ENCODE data around the gene SKI.
"Not testable (repeated sequence)": the region's sequence is repeated elsewhere in the genome, so short reads cannot be mapped to it uniquely, and the experiment has no call there.

Gene SKI

DNA sequence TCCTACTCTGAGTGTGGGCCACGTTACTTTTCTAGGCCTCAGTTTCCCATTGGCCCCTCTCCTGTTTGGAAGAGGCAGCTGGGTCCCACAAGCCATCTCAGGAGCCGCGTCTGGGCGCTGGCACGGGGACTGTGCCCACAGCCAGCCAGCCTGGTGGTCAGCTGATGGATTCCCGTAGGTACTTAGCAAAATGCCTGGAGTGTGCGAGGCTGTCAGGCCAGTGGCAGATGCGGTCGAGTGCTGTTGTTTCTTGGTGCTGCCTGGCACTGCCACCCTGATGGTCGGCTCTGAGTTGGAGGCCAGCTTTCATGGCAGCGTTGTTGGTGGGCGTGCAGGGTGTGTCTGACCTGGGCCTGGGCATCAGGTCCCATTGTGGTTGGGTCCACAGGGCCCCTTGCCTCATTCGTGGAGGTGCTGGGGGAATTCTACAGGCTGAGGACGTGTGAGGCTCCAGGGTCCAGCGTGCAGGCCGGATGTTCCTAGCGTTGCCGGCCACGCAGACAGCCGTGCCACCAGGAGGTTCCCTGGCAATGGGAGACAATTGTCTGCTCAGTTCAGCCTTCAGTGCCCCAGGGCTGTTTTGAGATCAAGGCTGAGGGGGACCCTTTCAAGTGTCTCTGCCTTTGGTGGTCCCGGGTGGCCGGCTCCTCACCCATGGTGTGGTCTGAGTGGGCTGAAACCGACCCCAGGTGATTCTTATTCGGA is 20.9 kb downstream of the SKI start:
- DNase-seq, result no peak

DNA sequence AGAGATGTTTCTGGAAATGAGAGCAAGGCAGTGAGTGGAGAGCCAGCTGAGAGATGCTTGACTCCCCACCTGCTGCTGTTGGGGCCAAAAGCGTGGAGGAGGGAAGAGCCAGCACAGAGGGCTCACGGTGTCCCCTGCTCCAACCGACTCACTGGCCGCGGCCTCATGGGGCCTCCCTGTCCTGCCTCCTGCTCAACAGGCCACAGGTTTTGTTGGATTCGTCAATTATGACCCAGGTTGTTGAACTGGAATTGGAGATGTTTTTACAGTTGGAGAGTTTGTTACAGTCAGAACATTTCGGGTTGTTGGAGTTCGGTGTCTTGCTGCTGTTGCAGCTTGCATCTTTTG is 21.4 kb downstream of the SKI start:
- no peak for DNase-seq

DNA sequence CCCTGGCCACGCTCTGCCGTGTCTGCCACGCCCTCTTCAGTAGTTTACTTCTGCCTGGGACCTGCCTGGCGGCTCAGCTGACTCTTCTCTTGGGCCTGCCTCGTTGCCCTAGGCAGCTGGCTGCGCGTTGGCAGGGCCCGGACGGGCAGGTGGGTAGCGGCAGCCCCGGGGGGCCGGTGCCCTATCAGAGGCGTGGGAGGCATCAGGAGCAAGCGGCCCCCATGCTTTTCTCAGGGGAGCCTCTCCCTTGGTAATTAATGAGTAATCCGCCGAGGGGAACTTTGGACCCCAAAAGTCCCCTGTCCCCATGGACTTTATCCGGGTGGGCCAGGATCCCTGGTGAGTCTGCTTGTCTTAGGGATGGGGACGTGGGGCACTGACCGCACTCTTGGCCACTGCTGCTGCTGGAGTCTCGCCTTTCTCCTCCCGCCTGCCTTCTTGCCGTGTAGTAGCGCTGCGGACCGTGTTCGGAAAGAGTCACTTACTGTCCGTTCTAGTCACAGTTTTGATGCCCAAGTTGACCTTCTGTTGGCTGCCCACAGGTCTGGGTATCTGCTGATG is 22.7 kb downstream of the SKI start:
- no peak for DNase-seq

DNA sequence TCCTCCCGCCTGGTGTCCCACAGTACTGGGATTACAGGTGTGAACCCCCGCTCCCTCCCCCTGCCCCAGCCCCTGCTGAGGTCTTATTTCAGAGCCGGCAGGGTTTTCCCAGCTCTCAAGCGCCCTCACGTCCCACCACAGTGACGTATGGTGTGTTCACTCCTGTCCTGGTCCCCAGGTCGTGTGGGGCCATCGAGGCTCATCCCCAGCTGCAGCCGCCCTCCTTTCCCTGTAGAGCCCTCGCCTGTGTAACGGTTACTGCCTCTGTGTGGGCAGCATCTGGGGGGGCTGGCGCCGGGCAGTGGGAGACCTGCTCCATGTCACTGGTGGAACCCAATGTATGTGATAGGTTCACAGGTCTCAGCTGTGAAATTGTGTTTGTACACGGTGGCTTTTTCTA is 23.2 kb downstream of the SKI start:
- no peak for DNase-seq

DNA sequence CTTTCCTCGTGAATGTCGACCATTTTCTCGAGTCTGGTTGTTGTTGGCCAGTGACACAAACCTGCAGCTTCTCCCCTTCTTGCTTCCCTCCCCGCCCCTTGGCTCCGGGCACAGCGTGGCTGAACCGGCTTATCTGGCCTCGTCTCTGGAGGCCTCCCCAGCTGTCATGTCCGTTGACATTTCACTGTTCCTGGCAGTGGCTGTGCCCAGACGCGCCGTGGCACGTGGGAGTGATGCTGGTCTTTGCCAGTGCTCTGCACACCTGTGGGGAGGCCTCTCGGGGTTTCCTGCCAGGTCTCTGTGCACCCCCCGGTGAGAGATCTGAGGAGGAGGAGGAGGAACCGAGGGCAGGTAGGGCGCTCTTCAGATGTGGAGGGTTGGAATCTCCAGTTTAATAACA is 23.7 kb downstream of the SKI start:
- DNase-seq, result no peak

DNA sequence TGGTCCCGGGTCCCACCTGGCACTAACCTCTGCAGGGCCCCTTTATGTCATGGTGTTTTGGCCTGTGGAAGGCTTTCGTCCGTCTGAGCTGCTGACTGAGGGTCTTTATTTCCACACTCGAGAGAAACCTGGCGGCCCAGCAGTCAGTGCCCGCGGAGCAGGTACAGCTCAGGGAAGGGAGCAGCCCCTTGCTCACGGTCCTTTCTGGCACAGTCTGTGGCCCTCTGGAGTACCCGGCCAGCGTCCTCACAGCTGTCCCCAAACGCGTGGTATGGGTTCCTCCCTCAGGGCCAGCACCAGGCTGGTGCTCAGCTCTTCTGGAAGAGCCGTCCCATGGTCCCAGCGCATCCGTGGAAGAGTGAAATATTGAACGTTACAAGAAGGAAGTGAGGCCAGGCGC is 24.3 kb downstream of the SKI start:
- no peak for DNase-seq

DNA sequence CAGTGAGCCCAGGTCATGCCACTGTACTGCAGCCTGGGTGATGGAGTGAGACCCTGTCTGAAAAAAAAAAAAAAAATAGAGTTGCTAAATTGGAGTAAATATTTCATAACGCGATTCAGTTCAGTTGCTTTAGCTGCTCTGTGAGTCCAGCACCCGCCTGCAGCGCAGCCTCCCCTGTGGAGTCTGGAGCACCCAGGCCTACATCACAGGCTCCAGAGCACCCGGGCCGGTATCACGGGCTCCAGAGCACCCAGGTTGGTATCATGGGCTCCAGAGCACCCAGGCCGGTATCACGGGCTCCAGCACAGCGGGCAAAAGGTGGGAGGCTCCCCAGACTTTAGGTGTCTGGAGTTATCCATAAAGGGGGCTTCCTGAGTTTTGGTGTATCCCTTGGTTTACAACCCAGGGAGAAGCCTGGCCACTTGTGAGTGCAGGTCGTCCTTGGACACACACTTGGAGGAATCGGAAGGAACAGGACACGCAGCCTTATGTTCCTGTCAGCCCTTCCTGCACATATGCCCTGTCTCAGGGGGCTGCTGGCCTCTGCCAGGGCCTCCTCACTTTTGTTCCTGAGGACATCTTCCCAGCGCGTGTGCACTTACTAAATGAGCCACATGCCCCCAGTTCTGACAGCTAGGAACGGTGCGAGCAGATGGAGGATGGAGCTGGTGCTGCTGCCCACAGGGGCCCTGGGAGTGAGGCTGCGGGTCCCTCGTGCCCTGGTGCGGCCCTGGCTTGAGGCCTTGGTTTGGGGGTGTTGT is 25.1 kb downstream of the SKI start:
- no peak for DNase-seq

DNA sequence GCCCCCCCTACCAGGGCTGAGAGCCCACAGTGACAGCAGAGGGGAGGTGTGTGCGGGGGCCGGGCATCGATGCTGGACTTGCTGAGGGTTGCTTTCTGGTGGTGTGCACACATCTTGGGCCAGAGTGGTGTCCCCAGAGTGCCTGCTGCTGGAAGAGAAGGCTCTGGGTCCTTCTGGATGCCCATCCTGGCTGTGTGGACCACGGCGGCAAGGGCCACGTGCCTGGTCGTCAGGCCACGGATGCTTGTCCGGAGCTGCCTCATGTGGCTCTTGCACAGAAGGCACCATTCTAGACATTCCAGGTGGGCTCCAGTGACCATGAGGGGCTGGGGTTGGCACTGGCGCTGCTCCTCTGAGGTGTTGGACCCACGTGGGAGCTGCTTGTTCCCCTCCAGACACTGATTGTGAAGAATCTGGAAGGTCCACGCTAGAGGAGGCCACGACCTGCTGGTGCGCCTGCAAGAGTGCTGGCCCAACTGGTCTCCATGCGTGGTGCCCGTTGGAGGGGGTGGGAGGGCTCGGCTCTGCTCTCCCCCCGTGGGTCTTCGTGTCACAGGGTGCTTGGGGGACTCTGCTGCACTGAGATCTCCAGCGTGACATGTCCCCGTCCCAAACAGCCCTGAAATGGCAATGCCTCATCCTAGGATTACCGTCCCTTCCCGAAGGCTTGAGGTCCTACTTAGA is 25.8 kb downstream of the SKI start:
- no peak for DNase-seq

DNA sequence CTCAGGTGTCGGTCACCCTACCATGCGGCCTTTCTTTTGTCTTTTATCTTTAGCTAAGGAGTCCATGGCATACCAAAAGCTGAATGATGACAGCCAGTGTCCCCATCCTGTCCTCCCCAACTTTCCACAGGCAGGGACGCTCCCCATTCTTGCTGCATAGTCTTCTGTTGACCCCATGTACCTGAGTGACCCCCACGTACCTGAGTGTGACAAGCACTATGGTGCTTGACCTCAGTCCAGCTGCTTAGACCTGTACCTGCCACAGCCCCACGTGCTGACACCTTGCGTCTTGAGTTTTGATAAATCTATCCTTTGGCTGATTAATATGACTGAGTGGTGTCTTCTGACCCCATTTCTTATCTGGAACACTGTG is 26.9 kb downstream of the SKI start:
- no peak for DNase-seq

DNA sequence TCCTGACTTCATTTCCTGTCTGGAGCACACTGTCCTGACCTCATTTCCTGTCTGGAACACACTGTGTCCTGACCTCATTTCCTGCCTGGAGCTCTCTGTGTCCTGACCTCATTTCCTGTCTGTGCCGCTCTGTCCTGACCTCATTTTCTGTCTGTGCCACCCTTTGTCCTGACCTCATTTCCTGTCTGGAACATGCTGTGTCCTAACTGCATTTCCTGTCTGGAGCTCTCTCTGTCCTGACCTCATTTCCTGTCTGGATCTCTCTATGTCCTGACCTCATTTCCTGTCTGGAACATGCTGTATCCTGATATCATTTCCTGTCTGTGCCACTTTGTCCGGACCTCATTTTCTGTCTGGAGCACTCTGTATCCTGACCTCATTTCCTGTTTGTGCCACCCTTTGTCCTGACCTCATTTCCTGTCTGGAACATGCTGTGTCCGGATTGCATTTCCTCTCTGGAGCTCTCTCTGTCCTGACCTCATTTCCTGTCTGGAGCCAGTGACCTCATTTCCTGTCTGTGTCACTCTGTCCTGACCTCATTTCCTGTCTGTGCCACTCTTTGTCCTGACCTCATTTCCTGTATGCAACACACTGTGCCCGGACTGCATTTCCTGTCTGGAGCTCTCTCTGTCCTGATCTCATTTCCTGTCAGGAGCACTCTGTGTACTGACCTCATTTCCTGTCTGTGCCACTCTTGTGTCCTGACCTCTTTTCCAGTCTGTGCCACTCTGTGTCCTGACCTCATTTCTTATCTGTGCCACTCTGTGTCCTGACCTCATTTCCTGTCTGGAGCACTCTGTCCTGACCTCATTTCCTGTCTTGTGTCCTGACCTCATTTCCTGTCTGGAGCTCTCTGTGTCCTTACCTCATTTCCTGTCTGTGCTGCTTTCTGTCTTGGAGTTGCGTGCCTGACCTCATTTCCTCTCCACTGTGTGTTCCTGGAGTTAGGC is 27.6 kb downstream of the SKI start:
- no peak for DNase-seq

DNA sequence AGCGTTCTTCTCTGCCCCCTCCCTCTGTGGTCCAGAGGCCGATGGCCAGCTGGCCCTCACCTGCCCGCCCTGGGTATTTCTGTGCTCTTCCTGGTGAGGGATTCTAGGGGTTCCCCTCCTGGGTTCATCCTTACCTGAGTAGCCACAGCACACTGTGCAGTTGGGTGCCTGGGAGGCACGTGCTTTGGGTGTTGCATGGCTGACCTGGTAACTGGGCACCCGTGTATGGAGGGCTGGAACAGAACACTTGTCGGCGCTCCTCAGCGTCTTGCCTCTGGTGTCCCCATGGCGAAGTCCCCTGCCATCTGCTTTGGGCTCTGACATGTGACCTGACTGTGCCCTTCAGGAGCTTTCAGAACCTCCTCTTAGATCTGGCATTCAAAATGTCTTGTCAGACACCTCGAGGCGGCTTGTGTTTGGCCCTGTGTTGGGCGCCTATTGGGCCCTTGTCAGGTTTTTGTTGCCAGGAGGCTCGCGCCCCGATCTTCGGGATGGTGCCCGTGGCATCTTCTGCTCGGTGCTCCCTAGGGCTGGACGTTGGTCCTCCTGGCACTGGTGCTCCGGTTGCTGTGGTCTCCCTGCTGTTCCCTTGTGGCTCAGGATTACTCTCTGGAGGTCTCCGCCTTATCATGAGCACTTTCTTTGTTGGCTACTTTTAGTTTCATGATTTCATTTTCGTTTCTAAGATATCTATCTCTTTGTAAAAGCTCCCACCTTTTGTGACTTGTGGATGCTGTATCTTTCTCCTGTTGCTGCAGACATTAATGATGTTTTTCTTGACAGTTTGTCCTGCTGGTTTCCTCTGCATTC is 28.5 kb downstream of the SKI start:
- no peak for DNase-seq

DNA sequence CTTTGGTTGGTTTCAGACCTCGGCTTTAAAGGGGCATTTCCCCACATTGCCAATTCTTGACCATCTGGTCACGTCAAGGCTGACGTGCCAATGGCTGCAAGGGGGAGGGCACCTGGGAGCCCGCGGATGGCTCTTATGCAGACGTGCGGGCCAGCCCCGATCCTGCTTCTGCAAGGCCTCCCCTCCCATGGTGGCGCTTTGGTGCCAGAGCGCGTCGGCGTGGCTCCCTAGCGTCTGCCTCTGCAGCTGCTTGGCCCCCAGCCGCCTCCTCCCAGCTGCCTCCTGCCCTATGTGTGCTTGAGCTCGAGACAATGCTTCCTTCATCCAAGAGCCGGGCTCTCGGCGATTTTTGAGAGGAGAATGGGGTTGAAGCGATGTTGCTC is 29.1 kb downstream of the SKI start:
- no peak for DNase-seq

DNA sequence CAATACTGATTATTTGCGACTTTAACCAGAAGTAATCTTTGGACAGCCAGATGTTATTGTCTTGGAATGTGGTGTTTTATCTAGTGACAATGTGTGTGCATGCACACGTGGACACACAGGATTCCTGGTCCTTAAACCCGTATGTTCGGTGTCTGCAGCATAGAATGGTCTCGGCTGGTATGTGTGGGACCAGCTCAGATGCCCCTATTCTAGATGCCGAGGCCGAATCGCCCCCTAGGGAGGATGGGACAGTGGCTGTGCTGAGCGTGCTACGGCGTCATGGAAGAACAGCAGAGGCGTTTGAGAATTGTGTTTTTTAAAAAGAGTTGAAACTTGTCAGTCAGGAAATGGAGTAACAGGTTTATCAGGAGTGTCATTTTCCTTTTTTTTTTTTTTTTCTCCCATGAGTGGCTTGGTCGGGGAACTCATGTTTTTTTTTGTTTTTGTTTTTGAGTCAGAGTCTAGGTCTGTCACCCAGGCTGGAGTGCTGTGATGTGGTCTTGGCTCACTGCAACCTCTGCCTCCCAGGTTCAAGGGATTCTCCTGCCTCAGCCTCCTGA is 30.1 kb downstream of the SKI start:
- no peak for DNase-seq

DNA sequence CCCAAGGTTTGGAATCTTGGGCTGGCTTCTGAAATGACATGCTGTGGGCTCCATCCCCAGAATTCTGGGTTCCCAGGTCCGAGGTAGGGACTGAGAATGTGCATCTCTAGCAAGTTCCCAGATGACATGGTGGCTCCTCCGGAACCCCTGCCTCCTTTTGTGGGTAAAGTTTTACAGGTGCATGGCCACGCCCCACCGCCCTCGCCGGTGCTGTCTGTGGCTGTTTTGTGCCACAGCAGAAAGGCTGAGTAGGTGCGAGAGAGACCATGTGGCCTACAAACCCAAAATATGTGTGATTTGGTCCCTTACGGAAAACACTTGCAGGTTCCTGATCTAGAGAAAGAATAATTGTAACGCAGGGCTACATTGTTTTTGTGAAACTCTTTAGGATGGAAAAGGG is 30.9 kb downstream of the SKI start:
- DNase-seq, result no peak

DNA sequence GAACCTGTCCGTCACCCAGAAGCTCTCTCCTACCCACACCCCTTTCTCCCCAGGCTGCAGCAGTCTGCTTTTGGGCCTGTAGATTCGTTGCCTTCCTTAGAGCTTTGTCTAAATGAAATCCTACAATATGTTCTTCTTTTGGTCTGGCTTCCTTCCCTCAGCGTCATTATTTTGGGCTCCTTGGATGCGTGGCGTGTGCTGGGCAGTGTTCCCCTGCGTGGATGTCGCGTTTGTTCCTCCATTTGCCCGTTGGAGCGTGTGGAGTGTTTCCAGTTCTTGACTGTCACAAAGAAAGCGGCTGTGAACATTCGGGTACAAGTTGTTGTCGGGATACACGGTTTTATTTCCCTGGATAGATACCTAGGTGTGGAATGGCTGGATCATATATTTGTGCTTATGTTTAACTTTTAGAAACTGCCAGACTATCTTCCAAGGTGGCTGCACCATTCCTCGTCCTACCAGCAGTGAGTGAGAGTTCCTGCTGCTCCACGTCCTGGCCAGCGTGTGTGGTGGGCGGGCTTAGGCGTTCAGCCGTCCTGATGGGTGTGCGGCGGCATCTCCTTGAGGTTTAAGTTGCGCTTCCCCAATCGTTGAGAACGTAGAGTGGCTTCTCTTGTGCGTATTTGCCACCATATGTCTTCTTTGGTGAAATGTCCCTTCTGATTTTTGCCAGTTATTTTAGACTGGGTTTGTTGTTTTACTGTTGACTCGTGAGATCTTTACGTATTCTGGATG is 31.7 kb downstream of the SKI start:
- DNase-seq, result no peak

DNA sequence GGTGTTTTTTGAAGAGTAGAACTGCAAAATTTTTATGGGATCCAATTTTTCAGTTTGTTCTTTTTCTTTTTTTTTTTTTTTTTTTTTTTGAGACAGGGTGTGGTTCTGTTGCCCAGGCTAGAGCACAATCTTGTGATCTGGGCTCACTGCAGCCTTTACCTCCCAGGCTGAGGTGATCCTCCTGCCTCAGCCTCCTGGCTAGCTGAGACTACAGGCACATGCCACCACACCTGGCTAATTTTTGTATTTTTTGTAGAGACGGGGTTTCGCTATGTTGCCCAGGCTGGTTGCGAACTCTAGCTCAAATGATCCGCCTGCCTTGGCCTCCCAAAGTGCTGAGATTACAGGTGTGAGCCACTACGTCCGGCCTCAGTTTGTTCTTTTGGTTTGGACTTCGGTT is 32.4 kb downstream of the SKI start:
- not testable (repeated sequence) for DNase-seq

DNA sequence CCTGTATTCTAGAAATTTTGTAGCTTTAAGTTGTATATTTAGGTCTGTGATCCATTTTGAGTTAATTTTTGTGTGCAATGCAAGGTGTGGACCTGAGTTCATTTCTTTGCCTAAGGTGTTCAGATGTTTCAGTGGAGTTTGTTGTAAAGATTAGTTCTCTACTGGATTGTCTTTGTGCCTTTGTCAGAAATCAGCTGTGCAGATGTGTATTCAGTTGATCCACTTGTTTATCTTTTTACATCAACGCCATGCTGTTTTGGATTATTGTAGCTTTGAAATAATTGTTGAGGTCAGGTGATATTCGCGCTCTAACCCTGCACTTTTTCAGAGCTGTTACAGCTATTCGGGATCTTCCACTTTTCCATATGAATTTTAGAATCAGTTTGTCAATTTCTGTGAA is 32.8 kb downstream of the SKI start:
- DNase-seq, result no peak

DNA sequence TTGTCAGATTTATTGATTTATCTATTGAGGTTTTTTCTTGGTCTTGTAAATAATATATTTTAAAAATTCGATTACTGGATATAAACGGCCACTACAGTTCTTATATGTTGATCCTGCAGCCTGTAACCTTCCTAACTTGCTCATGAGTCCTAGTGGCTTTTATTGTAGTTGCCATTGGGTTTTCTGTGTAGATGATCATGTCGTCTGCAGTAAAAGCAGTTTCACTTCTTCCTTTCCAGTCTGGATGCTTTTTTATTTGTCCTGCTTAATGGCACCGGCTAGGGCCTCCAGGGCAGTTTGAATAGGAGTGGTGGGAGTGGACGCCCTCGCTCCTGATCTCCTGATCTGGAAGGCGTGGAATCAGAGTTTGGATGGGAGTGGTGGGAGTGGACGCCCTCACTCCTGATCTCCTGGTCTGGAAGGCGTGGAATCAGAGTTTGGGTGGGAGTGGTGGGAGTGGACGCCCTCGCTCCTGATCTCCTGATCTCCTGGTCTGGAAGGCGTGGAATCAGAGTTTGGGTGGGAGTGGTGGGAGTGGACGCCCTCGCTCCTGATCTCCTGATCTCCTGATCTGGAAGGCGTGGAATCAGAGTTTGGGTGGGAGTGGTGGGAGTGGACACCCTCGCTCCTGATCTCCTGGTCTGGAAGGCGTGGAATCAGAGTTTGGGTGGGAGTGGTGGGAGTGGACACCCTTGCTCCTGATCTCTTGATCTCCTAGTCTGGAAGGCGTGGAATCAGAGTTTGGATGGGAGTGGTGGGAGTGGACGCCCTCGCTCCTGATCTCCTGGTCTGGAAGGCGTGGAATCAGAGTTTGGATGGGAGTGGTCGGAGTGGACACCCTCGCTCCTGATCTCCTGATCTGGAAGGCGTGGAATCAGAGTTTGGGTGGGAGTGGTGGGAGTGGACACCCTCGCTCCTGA is 33.6 kb downstream of the SKI start:
- DNase-seq, result not testable (repeated sequence)

DNA sequence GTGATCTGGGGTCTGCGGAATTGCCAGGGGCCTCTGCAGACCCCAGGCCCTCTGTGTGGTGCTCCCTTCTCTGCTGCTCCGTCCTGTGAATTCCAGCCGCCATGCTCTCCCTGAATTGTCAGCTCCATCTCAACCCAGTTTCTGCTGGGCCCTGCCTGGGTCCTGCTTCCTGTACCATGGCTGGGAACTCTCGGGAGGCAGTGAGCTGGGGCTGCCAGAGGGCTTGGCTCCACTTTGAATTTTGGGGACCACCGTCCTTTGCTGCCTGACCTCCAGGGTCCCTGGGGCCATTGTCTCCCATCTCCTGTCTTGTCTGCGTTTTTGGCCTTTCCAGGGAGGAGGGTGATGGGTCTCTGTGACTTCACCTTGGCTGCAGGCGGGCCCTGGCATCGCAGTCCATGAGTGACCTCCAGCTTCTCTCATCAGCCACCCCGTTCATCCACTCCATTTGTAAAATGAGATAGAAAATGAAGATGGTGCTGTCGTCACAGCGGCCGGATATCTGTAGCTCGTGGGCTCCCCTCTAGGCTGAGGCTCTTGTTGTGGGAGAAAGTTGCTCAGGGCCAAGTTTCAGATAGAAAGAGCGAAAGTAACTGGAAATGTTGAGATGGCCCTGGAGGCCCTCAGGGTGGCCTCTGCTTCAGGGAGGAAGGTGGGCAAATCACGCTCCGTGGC is 38.3 kb downstream of the SKI start:
- DNase-seq, result no peak

All from NCI-H1417 treated with DMSO at 0.1 percent for 48 hours (cell line).